Activated CD8-positive, alpha-beta memory T cell treated with anti-CD3 and anti-CD28 coated beads, Interleukin-2, amount 10 ng/mL, durations not matched to agents 7 days and 5 days (primary cell): ENCODE data around the gene GLI1. TPM values are rescaled to one million over a fixed set of nuclear protein-coding genes. Genes with fewer than 3 reads are reported as not detected.

Experiments
- ATAC-seq: fragments of 150-1000 bp; cut with Tn5 transposase; one replicate; pipeline ENCODE4 v1.10.0; 2021; ENCODE audit warnings: moderate library complexity
- CTCF ChIA-PET: fragments of 350-600 bp; sonication (Branson Sonifier 250); formaldehyde crosslinking; loops from one replicate; lab custom pipeline; 2021; ENCODE audit warnings: antibody characterized with exemption; lab: Charles Lee
- DNase-seq: peaks from one replicate; pipeline ENCODE4 v3.0.0-alpha.2; 2020
- H3K27ac Mint-ChIP-seq: one replicate; pipeline ENCODE4 v1.8.0; 2021; ENCODE audit warnings: mild to moderate bottlenecking, mixed read lengths
- H3K27me3 Mint-ChIP-seq: one replicate; pipeline ENCODE4 v1.8.0; 2021; ENCODE audit warnings: mixed read lengths
- H3K36me3 Mint-ChIP-seq: one replicate; pipeline ENCODE4 v1.8.0; 2021; ENCODE audit warnings: mild to moderate bottlenecking, mixed read lengths
- H3K4me1 Mint-ChIP-seq: one replicate; pipeline ENCODE4 v1.8.0; 2021; ENCODE audit warnings: mixed read lengths
- H3K4me3 Mint-ChIP-seq: one replicate; pipeline ENCODE4 v1.8.0; 2021; ENCODE audit warnings: mild to moderate bottlenecking, moderate library complexity, mixed read lengths
- H3K9me3 Mint-ChIP-seq: one replicate; pipeline ENCODE4 v1.8.0; 2022; ENCODE audit warnings: low read depth, mixed read lengths
- total RNA-seq, 2 experiments: library from RNA; stranded (reverse); gene quantifications; one replicate each; pipeline ENCODE4 v1.2.3, GENCODE V29; 2021

The GLI1 gene
- total RNA-seq, 2 experiments from 2014 or later = 0.52 to 0.53 TPM

DNA sequence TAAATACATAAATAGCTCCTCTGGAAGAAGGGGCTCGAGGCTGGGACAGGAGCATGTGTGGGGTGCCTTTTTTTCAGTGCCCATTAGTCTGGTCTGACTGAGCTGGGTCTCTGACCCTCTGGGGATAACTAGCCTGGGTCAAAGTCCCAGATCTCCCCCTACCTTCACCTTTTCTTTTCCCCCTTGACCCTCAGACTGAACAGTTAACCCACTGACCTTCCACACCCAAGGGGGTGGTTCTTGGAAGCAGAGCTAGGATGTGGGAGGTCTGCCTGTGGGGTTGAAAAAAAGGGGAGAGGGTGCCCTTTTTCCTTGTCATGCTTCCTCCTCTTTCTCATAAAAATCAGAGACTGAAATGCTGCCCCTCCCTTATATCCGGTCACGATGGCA, 925 bp upstream of the GLI1 start:
- peaks cover 45% of the 10 kb centered on the region for H3K4me1 Mint-ChIP-seq
- no peaks in the 10 kb centered on the region for H3K36me3 Mint-ChIP-seq
- H3K27ac Mint-ChIP-seq = peak overlapping the region; percentile 94
- CTCF ChIA-PET = interaction anchor here (0.6 to 15.0 kb wide), 58 partner anchors 8 to 365 kb away, joined by 3 to 193 read pairs (median 5); partner anchors contain the start of genes ARHGAP9, B4GALNT1, DCTN2 and DDIT3
- ATAC-seq (no peak), DNase-seq (no peak)
- no peaks in the 10 kb centered on the region for H3K9me3 Mint-ChIP-seq
- H3K27me3 Mint-ChIP-seq = peaks cover 18% of the 10 kb centered on the region
- peak overlapping the region; percentile 94 for H3K4me3 Mint-ChIP-seq

DNA sequence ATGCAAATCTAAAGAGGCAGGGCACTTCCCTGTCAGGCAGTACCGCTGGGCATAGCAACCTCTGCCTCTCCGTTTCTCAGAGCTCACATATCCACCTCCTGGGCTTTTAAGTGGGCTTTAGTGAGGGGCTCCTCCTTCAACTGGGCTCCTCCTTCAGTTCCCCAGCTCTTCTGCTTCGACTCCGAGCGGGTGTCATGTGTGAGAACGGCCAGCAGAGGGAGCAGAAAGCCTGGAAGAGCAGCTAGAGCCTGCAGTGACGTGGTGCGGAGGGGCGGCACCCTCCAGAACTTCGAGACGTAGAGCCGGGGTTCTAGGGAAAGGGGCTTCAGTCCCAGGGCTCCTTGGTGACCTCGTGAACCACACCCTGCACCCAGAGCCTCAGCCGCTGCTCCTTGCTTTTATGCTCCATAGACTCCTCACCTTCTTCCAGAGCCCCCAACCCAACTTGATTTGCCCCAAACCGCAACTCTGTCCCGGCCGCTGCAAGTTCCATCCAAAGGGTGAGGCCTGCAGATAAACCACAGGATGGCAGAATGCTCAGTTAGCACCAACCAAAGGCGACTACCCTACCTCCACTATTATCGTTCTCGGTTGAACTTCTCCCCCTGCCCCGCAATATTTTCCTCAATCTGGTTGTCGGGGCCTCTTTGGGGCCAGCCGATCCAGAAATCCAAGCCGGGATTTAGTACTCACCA, 383 bp upstream of the GLI1 start:
- Mint-ChIP-seq H3K4me1 (peaks cover 50% of the 10 kb centered on the region), H3K27ac (peak overlapping the region; percentile 94), H3K9me3 (no peaks in the 10 kb centered on the region), H3K36me3 (no peaks in the 10 kb centered on the region), H3K4me3 (peak overlapping the region; percentile 94), H3K27me3 (peaks cover 18% of the 10 kb centered on the region)
- CTCF ChIA-PET = interaction anchor here (0.6 to 15.0 kb wide), 57 partner anchors 9 to 365 kb away, joined by 3 to 193 read pairs (median 5); partner anchors contain the start of genes ARHGAP9, B4GALNT1, DCTN2 and DDIT3
- ATAC-seq (peak; percentile 70), DNase-seq (peak; percentile 97)

DNA sequence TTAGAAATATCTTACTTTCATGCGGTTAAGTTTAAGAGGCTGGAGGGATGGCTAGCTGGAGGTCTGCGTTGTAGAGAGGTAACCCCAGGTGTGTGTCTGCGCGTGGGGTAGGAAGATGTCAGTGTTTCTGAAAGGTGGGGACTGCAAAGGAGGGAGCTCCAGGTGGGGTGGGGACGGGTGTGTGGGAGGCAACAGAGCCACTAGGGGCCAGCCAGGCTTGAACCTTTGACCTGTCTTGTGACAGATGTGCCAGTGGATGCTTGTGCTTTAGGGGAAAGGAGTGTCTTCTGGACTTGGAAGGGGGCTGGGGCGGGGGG, 841 bp downstream of the GLI1 start:
- Mint-ChIP-seq H3K4me3 (peak overlapping the region; percentile 94), H3K4me1 (peaks cover 54% of the 10 kb centered on the region)
- CTCF ChIA-PET = interaction anchor here (0.8 to 15.0 kb wide), 11 partner anchors 14 to 246 kb away, joined by 3 to 193 read pairs (median 16); partner anchors contain the start of gene ARHGAP9

DNA sequence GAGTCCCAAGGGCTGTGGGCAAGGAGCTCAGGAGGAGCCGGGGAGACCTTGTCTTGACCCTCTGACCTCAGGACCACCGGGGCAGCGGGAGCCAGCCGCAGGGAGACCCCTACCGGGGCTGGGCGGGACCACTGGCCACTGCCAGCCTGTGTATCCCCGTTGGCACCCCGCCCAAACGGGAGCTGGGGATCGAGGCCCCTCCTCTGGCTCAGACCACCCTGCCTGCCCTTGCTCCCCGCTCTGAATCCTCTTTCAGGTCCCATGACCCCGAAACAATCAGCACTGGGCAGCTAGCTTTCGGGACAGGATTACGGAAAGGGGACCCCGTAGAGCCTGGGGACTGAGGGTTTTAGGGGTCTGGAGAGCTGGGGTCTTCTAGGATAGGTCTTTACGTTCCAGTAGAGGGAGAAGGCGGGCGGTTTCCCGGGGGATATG, 1.3 kb downstream of the GLI1 start:
- H3K4me3 Mint-ChIP-seq = no peak overlapping the region
- DNase-seq (no peak), ATAC-seq (no peak)
- H3K27ac Mint-ChIP-seq = no peak overlapping the region
- CTCF ChIA-PET = interaction anchor here (0.8 to 15.0 kb wide), 13 partner anchors 15 to 247 kb away, joined by 3 to 193 read pairs (median 12); partner anchors contain the start of gene ARHGAP9
- no peaks in the 10 kb centered on the region for H3K9me3 Mint-ChIP-seq
- peaks cover 50% of the 10 kb centered on the region for H3K4me1 Mint-ChIP-seq
- peaks cover 18% of the 10 kb centered on the region for H3K27me3 Mint-ChIP-seq
- H3K36me3 Mint-ChIP-seq = no peaks in the 10 kb centered on the region

More for the DNA sequence above, 841 bp downstream of the GLI1 start:
- Mint-ChIP-seq H3K9me3 (no peaks in the 10 kb centered on the region), H3K27me3 (peaks cover 18% of the 10 kb centered on the region), H3K27ac (peak overlapping the region; percentile 55), H3K36me3 (no peaks in the 10 kb centered on the region)
- ATAC-seq = no peak
- peak; percentile 56 for DNase-seq

DNA sequence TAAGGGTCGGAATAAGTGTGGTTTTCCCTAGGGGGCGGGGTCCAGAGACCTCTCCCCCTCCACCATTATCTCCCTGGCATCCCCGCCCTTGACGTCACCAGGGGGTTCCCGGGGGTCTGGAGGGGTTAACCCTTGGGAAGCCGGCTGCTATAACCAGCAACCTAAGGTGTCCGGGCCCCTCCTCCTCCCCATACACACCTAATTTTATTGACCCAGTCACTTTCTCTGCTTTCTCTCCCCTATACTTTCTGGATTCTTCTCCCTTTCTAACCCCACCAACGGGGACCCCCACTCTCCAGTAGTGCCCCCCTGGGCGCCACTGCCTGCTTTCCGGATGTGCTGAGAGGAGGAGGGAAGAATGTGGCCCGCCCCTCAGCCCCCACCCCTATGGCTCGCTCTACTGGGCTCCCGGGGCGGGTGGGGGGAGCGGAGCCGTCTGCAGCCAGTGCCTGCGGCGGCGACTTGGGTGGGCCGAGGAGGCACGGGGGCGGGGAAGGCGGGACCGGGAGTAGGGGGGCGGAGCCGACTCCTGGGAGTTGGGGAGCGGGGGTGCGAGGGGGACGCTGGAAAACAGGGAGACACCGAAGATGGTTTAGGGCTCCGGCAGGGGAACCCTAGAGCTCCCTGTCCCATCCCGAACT, 1.8 kb downstream of the GLI1 start:
- CTCF ChIA-PET = interaction anchor here (0.6 to 15.0 kb wide), 17 partner anchors 10 to 280 kb away, joined by 3 to 193 read pairs (median 6); partner anchors contain the start of genes ARHGAP9, INHBC and SHMT2
- peak overlapping the region; percentile 82 for H3K4me3 Mint-ChIP-seq
- peaks cover 46% of the 10 kb centered on the region for H3K4me1 Mint-ChIP-seq
- DNase-seq = peak; percentile 66
- peak; percentile 13 for ATAC-seq
- peaks cover 18% of the 10 kb centered on the region for H3K27me3 Mint-ChIP-seq
- no peaks in the 10 kb centered on the region for H3K9me3 Mint-ChIP-seq
- H3K27ac Mint-ChIP-seq = no peak overlapping the region
- no peaks in the 10 kb centered on the region for H3K36me3 Mint-ChIP-seq

DNA sequence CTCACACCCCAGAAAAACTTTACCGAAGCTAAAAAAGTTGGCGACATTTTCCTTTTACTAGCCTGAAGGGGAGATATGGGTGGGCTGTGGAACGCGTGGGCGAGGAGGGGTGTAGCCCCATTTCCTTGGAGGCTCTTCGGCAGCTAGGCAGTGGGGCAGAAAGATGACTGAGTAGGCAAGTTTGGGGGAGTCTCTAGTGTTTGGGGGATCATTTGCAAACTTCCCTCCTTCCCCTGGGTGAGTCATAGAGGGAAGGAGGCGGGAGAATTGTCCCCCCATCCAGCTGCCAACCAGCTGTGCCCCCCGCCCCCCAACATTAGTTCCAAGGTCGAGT, 2.3 kb downstream of the GLI1 start:
- DNase-seq (no peak), ATAC-seq (no peak)
- Mint-ChIP-seq H3K36me3 (no peaks in the 10 kb centered on the region), H3K27me3 (peaks cover 18% of the 10 kb centered on the region), H3K4me1 (peaks cover 46% of the 10 kb centered on the region), H3K9me3 (no peaks in the 10 kb centered on the region), H3K4me3 (peak overlapping the region; percentile 82), H3K27ac (no peak overlapping the region)
- CTCF ChIA-PET = interaction anchor here (0.6 to 15.0 kb wide), 17 partner anchors 10 to 350 kb away, joined by 3 to 193 read pairs (median 6); partner anchors contain the start of genes ARHGAP9, INHBC, SHMT2 and STAT6

DNA sequence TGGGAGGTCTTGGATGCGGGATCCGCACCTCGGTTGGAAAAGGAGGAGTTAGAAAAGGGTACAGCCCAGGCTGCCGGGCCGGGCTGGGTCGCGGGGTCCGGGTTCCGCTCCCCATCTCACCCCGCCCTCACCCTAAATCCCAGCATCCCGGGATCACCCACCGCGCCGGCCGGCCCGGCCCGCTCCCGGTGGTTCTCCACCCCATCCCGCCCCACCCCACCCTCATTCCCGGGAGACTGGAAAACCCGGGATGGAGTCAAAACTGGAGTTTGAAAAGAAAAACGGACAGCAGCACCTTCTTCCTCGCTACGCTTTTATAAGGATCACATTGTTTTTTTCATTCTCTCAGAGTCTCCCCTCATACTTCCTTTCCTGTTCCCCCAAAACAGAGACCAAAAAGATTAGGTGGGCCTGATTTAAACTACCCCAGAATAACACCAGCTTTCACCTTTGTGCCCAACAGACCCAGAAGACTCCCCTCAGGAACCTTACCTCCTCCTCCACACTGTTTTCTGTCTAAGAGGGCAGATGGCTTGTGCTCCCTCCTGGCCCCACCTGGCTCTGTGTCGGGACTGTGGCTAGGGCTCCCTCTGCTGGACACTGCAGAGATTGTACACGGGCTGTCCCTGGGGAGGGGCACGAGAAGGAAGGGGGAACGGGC, 2.8 kb downstream of the GLI1 start:
- CTCF ChIA-PET = interaction anchor here (0.7 to 15.0 kb wide), 19 partner anchors 11 to 351 kb away, joined by 3 to 193 read pairs (median 6); partner anchors contain the start of genes ARHGAP9, B4GALNT1, DCTN2 and INHBC
- Mint-ChIP-seq H3K27ac (peak overlapping the region; percentile 58), H3K4me3 (peak overlapping the region; percentile 82), H3K9me3 (no peaks in the 10 kb centered on the region), H3K27me3 (peaks cover 18% of the 10 kb centered on the region), H3K4me1 (peaks cover 46% of the 10 kb centered on the region), H3K36me3 (no peaks in the 10 kb centered on the region)
- peak; percentile 80 for ATAC-seq
- peak; percentile 94 for DNase-seq

DNA sequence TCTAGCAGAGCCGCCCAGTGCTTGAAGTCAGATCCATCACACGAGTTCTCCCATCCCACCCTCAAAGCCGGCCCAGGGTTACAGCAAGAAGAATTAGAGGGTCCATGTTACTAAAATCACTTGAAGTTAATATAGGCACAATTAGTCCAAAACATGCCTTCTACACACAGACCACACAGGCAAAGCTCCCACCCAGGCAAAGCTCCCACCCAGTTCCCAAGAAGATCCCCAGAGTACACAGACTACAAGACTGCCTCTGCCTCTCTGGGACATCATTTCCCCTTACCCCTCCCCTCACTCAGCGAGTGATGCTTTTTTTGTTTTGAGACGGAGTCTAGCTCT, 3.3 kb downstream of the GLI1 start:
- Mint-ChIP-seq H3K9me3 (no peaks in the 10 kb centered on the region), H3K27ac (no peak overlapping the region), H3K36me3 (no peaks in the 10 kb centered on the region), H3K4me1 (peaks cover 46% of the 10 kb centered on the region), H3K27me3 (peaks cover 18% of the 10 kb centered on the region), H3K4me3 (peak overlapping the region; percentile 82)
- ATAC-seq = no peak
- DNase-seq = no peak
- CTCF ChIA-PET = interaction anchor here (0.7 to 15.0 kb wide), 20 partner anchors 11 to 849 kb away, joined by 3 to 193 read pairs (median 3); partner anchors contain the start of genes ARHGAP9, B4GALNT1, DCTN2 and INHBC

DNA sequence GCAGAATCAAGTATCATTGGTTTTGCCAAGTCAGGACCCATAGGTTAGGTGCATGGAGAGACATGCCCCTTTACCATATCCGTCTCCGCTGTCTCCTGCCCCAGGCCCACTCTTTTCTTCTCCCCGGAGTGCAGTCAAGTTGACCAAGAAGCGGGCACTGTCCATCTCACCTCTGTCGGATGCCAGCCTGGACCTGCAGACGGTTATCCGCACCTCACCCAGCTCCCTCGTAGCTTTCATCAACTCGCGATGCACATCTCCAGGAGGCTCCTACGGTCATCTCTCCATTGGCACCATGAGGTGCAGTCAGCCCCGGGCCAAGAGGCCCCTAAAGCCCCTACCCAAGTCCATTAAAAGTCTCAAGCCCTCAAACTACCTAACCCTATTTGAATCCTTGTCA, 5.0 kb downstream of the GLI1 start:
- no peak overlapping the region for H3K4me3 Mint-ChIP-seq
- no peak for ATAC-seq
- H3K36me3 Mint-ChIP-seq = peaks cover 9% of the 10 kb centered on the region
- no peak overlapping the region for H3K27ac Mint-ChIP-seq
- peaks cover 18% of the 10 kb centered on the region for H3K27me3 Mint-ChIP-seq
- H3K4me1 Mint-ChIP-seq = peaks cover 41% of the 10 kb centered on the region
- no peak for DNase-seq
- no peaks in the 10 kb centered on the region for H3K9me3 Mint-ChIP-seq
- CTCF ChIA-PET = interaction anchor here (1.5 to 15.0 kb wide), 4 partner anchors 9 to 223 kb away, joined by 4 to 193 read pairs (median 76); partner anchors contain the start of genes ARHGAP9 and INHBE

DNA sequence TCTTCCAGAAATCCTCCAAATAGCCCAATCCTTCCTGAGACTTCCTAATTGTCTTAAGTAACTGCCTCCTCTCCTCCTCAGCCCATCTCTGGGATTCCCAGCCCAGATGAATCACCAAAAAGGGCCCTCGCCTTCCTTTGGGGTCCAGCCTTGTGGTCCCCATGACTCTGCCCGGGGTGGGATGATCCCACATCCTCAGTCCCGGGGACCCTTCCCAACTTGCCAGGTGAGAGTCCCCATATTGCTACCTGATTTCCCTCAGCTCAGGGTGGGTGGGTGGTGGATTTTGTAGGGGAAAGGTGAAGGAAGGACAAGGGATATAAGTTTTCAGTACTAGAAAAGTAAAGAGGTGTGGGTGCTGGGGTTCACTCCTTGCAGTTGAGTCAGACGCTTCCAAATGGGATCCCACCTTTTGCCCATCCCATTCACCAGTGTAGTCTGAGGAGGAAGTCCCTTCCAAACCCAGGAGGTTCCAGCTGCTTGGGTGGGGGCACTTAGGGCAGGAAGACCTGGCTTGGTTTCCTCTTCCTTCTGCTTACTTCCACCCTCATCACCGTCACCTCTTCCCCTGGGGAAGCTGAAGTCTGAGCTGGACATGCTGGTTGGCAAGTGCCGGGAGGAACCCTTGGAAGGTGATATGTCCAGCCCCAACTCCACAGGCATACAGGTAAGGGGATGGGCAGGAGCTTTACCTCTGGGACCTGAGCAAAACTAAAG, 5.6 kb downstream of the GLI1 start:
- DNase-seq (no peak), ATAC-seq (no peak)
- CTCF ChIA-PET = interaction anchor here (0.7 to 9.9 kb wide), 4 partner anchors 10 to 15 kb away, joined by 3 to 193 read pairs (median 6); partner anchors contain the start of genes ARHGAP9 and INHBE
- H3K27ac Mint-ChIP-seq = no peak overlapping the region
- H3K36me3 Mint-ChIP-seq = peaks cover 13% of the 10 kb centered on the region
- H3K27me3 Mint-ChIP-seq = peaks cover 16% of the 10 kb centered on the region
- H3K9me3 Mint-ChIP-seq = no peaks in the 10 kb centered on the region
- H3K4me1 Mint-ChIP-seq = peaks cover 43% of the 10 kb centered on the region
- no peak overlapping the region for H3K4me3 Mint-ChIP-seq

DNA sequence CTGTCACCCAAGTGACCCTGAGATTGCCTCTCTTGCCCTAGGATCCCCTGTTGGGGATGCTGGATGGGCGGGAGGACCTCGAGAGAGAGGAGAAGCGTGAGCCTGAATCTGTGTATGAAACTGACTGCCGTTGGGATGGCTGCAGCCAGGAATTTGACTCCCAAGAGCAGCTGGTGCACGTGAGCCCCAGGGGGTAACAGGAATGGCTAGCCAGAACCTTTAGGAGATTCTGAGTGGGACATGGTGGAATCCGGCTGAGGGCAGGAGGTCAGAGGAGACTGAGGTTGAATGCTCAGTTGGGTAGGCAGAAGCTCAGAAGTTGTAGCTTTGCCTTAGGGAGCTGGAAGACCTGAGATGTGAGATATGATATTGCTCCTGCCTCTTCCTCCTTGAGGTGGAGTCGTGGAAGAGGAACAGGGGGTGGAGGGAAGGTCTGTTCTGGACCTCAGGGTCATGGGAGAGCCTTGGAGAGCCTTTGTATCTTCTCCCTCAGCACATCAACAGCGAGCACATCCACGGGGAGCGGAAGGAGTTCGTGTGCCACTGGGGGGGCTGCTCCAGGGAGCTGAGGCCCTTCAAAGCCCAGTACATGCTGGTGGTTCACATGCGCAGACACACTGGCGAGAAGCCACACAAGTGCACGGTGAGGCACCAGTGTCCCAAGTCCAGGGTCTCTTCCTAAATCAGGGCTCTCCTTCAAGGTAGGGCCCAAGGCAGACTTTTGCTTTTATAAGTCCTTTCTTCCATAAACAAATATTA, 6.3 kb downstream of the GLI1 start:
- ATAC-seq (no peak), DNase-seq (no peak)
- CTCF ChIA-PET = interaction anchor here (0.7 to 9.9 kb wide), 4 partner anchors 11 to 16 kb away, joined by 3 to 193 read pairs (median 6); partner anchors contain the start of genes ARHGAP9 and INHBE
- peaks cover 11% of the 10 kb centered on the region for H3K27me3 Mint-ChIP-seq
- H3K4me1 Mint-ChIP-seq = peaks cover 39% of the 10 kb centered on the region
- no peaks in the 10 kb centered on the region for H3K9me3 Mint-ChIP-seq
- no peak overlapping the region for H3K4me3 Mint-ChIP-seq
- H3K36me3 Mint-ChIP-seq = peaks cover 13% of the 10 kb centered on the region
- H3K27ac Mint-ChIP-seq = no peak overlapping the region
